GM20431 (cell line): Measurements from ENCODE around the gene WDR6.

ENCODE experiments used
- in situ Hi-C: fragments of 300-500 bp; cut with MseI, MboI; formaldehyde crosslinking; loops from one replicate; pipeline ENCODE4 v1.15.0; 2020; ENCODE audit warnings: low sequenced_read_pairs; ENCODE audit not compliant: unreplicated experiment

The WDR6 gene

GRCh38 chr3:49013738-49014660, 6.8 kb downstream of the WDR6 start:
- in situ Hi-C loops, result no loop called here

GRCh38 chr3:49015072-49015471, 7.9 kb downstream of the WDR6 start:
- in situ Hi-C loops, result no loop called here

GRCh38 chr3:49015765-49016164, 8.6 kb downstream of the WDR6 start:
- in situ Hi-C loops, result no loop called here

GRCh38 chr3:49016414-49017228, 9.4 kb downstream of the WDR6 start:
- in situ Hi-C loops, result no loop called here

- in situ Hi-C loops, result no loop called here
These were observed 10.2 kb downstream of the WDR6 start for GRCh38 chr3:49017229-49017970.

- in situ Hi-C loops, result no loop called here
These were observed 10.9 kb downstream of the WDR6 start, which contains the start of gene DALRD3 for GRCh38 chr3:49017971-49018706. Gene DALRD3, minus strand, starts transcription at chr3:49018580. Its CDS starts 16 bp downstream, at chr3:49018564.

GRCh38 chr3:49018707-49019006, 11.5 kb downstream of the WDR6 start:
- in situ Hi-C loops, result no loop called here

GRCh38 chr3:49019941-49020329, 12.7 kb downstream of the WDR6 start:
- in situ Hi-C loops, result no loop called here

GRCh38 chr3:49020330-49021212, 13.4 kb downstream of the WDR6 start:
- in situ Hi-C loops, result no loop called here

GRCh38 chr3:49021213-49021812, 14.1 kb downstream of the WDR6 start:
- in situ Hi-C loops, result no loop called here

GRCh38 chr3:49021813-49022687, 14.9 kb downstream of the WDR6 start, which contains the start of gene NDUFAF3:
Gene NDUFAF3, plus strand, starts transcription at chr3:49022121. Its CDS starts 24 bp downstream, at chr3:49022145.
- in situ Hi-C loops, result no loop called here

GRCh38 chr3:49022688-49023171, 15.5 kb downstream of the WDR6 start:
- in situ Hi-C loops, result no loop called here

GRCh38 chr3:49023775-49024174, 16.6 kb downstream of the WDR6 start:
- in situ Hi-C loops, result no loop called here

GRCh38 chr3:49024449-49024848, 17.3 kb downstream of the WDR6 start:
- in situ Hi-C loops, result no loop called here

GRCh38 chr3:49025005-49025792, 18.0 kb downstream of the WDR6 start:
- in situ Hi-C loops, result no loop called here

- in situ Hi-C loops, result no loop called here
These were observed 18.8 kb downstream of the WDR6 start for GRCh38 chr3:49025793-49026520.
